Measurements from ENCODE around the gene HSP90AB1. TPM values are rescaled to one million over a fixed set of nuclear protein-coding genes. Genes with fewer than 3 reads are reported as not detected.

The HSP90AB1 gene
- total RNA-seq, 8 experiments from 2014 or later, result 588 to 1,345 (median 878) TPM

- peak overlapping the region in 4 of 5 donors; percentile 8 to 72 (median 63) for H3K4me3 ChIP-seq
- WGBS, 10 experiments, result 25 to 47% methylated on average over 3 to 4 of the region's 9 CpGs; no CpG with 5 or more reads in 8 of the 10 experiments
- ATAC-seq (replicated peaks in 6 of 8), result peak in 2 of 8 experiments; percentile 7 to 19
- in situ Hi-C loops (cut with MboI; ENCODE audit: low pct_unique_long_range_greater_than_20kb in 2 of 9, low sequenced_read_pairs in 9 of 9, unreplicated experiment in 9 of 9), result loop anchor here in 3 of 9 experiments (10.0 kb wide), 1 partner anchor 71 kb away; no protein-coding TSS in a partner anchor
- peaks cover 31 to 32% of the 10 kb centered on the region in 2 donors for H3K4me1 ChIP-seq (replicated peaks in 1 of 2)
- H3K27ac ChIP-seq, result no peak overlapping the region
Measured at GRCh38 chr6:44263354-44264100, 16.6 kb downstream of the HSP90AB1 start.

- in situ Hi-C loops (cut with MboI; ENCODE audit: low pct_unique_long_range_greater_than_20kb in 2 of 9, low sequenced_read_pairs in 9 of 9, unreplicated experiment in 9 of 9), result loop anchor here in 3 of 9 experiments (10.0 kb wide), 1 partner anchor 70 kb away; no protein-coding TSS in a partner anchor
- no peak for ATAC-seq (replicated peaks in 6 of 8)
- H3K27ac ChIP-seq, result peak overlapping the region in 1 of 2 donors; percentile 75
- H3K4me1 ChIP-seq (replicated peaks in 1 of 2), result peaks cover 39 to 41% of the 10 kb centered on the region in 2 donors
- peak overlapping the region; percentile 61 to 83 (median 71) for H3K4me3 ChIP-seq
- WGBS, 10 experiments, result 0 to 11% (median 1%) methylated on average over 5 to 10 of the region's 13 CpGs; no CpG with 5 or more reads in 5 of the 10 experiments
Measured at GRCh38 chr6:44264154-44265006, 17.5 kb downstream of the HSP90AB1 start.

- Histone ChIP-seq H3K27ac (peak within 1 kb of the TSS; percentile 57 to 75), H3K4me3 (peak within 1 kb of the TSS; percentile 61 to 83 (median 71)), H3K4me1 (replicated peaks in 1 of 2) (peaks cover 44 to 49% of the 10 kb centered on the region in 2 donors)
- WGBS, 10 experiments, result 0 to 17% (median 0%) methylated on average over 1 to 11 of the region's 72 CpGs; no CpG with 5 or more reads in 3 of the 10 experiments
- ATAC-seq (replicated peaks in 6 of 8), result peak; percentile 68 to 85 (median 78)
- in situ Hi-C loops (cut with MboI; ENCODE audit: low pct_unique_long_range_greater_than_20kb in 2 of 9, low sequenced_read_pairs in 9 of 9, unreplicated experiment in 9 of 9), result loop anchor here in 3 of 9 experiments (10.0 kb wide), 1 partner anchor 70 kb away; no protein-coding TSS in a partner anchor
Measured at GRCh38 chr6:44265007-44265721, 18.3 kb downstream of the HSP90AB1 start, which contains the start of gene NFKBIE. Gene NFKBIE (minus strand): TSS chr6:44265551. CDS start chr6:44265346, 205 bp downstream.

DNA sequence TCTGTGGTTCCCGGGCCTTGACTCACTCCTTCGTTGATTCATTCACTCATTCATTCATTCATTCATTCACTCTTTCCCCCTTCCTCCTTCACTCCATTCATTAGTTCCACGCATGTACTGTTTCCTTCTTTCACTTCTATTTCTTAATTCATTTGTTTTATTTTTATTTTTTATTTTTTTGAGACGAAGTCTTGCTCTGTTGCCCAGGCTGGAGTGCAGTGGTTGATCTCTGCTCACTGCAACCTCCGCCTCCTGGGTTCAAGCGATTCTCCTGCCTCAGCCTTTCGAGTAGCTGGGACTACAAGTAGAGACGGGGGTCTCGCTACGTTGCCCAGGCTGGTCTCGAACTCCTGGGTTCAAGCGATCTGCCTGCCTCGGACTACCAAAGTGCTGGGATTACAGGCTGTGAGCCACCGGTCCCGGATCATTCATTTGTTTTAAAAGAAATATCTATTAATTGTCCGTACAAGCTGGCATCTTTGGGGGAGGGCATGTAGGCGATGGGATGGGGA is 18.9 kb downstream of the HSP90AB1 start:
- Histone ChIP-seq H3K27ac (no peak overlapping the region), H3K4me1 (replicated peaks in 1 of 2) (peaks cover 44 to 49% of the 10 kb centered on the region in 2 donors), H3K4me3 (peak overlapping the region; percentile 61 to 83 (median 71))
- in situ Hi-C loops (cut with MboI; ENCODE audit: low pct_unique_long_range_greater_than_20kb in 2 of 9, low sequenced_read_pairs in 9 of 9, unreplicated experiment in 9 of 9), result loop anchor here in 3 of 9 experiments (10.0 kb wide), 1 partner anchor 69 kb away; no protein-coding TSS in a partner anchor
- 24 to 95% (median 62%) methylated on average over 4 to 17 of the region's 17 CpGs; no CpG with 5 or more reads in 1 of the 10 experiments for WGBS, 10 experiments
- ATAC-seq (replicated peaks in 6 of 8), result no peak

DNA sequence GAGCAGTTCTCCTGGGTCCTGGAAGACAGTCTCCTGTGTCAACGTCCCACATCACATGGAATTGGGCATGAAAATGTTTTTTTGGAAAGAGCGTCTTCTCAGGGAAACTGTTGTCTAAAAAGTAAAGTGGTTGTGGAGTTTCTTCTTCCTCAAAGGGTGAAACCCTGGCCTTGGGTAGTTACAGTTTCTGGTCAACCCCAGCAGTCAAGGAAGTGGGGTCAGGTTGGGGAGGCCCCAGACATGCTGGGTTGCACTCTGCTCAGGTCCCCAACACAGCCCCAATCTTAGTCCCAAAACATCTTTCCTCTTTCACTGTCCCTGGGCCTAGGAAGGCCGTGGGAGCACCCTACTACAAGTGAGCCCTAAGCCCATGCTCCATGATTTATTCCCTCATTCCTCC is 19.4 kb downstream of the HSP90AB1 start:
- in situ Hi-C loops (cut with MboI; ENCODE audit: low pct_unique_long_range_greater_than_20kb in 2 of 9, low sequenced_read_pairs in 9 of 9, unreplicated experiment in 9 of 9), result loop anchor here in 3 of 9 experiments (10.0 kb wide), 1 partner anchor 68 kb away; no protein-coding TSS in a partner anchor
- Histone ChIP-seq H3K27ac (no peak overlapping the region), H3K4me3 (no peak overlapping the region), H3K4me1 (replicated peaks in 1 of 2) (peaks cover 45 to 50% of the 10 kb centered on the region in 2 donors)
- WGBS, 10 experiments, result 63 to 100% (median 92%) methylated on average over 1 to 3 of the region's 3 CpGs; no CpG with 5 or more reads in 3 of the 10 experiments
- no peak for ATAC-seq (replicated peaks in 6 of 8)

DNA sequence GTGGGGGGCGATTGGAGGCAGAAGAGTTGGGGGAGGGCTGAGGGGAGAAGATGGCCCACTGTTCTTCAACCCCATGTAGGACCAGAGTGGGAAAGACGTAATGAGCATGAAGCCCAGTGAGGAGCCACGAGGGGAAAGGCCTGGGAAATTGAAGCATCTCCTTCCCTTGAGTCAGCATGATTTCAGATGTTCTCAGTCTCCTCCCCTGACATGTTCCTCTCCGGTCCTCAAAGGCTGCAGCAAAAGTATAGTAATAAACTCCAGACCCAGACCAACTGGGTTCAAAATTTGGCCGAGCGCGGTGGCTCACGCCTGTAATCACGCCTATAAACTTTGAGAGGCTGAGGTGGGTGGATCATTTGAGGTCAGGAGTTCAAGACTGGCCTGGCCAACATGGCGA is 20.4 kb downstream of the HSP90AB1 start:
- 20 to 83% (median 53%) methylated on average over 1 to 6 of the region's 10 CpGs; no CpG with 5 or more reads in 4 of the 10 experiments for WGBS, 10 experiments
- no peak for ATAC-seq (replicated peaks in 6 of 8)
- no peak overlapping the region for H3K27ac ChIP-seq
- H3K4me3 ChIP-seq, result no peak overlapping the region
- in situ Hi-C loops (cut with MboI; ENCODE audit: low pct_unique_long_range_greater_than_20kb in 2 of 9, low sequenced_read_pairs in 9 of 9, unreplicated experiment in 9 of 9), result loop anchor here in 3 of 9 experiments (10.0 kb wide), 1 partner anchor 68 kb away; no protein-coding TSS in a partner anchor
- H3K4me1 ChIP-seq (replicated peaks in 1 of 2), result peaks cover 54 to 57% of the 10 kb centered on the region in 2 donors

DNA sequence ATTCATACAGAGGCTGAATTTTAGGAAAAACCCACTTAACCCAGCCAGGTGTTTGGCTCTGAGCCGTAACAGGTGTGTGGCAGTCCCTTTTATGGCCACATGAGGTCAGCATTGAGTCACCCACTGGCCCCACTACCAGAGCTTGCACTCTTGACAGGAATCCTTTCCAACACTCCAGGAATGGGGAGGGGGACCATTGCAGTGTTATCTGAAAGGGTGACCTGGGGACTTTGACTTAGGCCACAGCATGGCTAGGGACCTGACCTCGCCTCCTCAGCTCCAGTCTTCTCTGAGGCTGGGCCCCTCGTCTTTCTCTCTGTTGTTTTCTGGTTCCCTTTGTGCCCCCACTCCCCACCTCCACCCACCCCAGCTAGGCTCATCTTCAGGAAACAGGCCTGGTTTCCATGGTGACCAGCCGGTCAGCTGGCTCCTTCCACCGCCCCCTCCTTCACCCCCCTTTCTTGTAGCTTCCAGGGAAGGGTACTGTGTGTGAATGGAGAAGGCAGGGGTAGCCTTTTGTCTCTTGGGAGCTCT is 21.3 kb downstream of the HSP90AB1 start:
- Histone ChIP-seq H3K27ac (peak overlapping the region; percentile 28 to 56), H3K4me3 (no peak overlapping the region), H3K4me1 (replicated peaks in 1 of 2) (peaks cover 47 to 52% of the 10 kb centered on the region in 2 donors)
- 0% methylated on average over 1 to 4 of the region's 5 CpGs; no CpG with 5 or more reads in 5 of the 10 experiments for WGBS, 10 experiments
- peak in 6 of 8 experiments; percentile 4 to 41 (median 26) for ATAC-seq (replicated peaks in 6 of 8)
- in situ Hi-C loops (cut with MboI; ENCODE audit: low pct_unique_long_range_greater_than_20kb in 2 of 9, low sequenced_read_pairs in 9 of 9, unreplicated experiment in 9 of 9), result loop anchor here in 3 of 9 experiments (10.0 kb wide), 1 partner anchor 67 kb away; no protein-coding TSS in a partner anchor

GRCh38 chr6:44269178-44269920 is 22.4 kb downstream of the HSP90AB1 start:
- Histone ChIP-seq H3K27ac (peak overlapping the region in 1 of 2 donors; percentile 93), H3K4me3 (peak overlapping the region in 4 of 5 donors; percentile 55 to 95 (median 82)), H3K4me1 (replicated peaks in 1 of 2) (peaks cover 35 to 43% of the 10 kb centered on the region in 2 donors)
- in situ Hi-C loops (cut with MboI; ENCODE audit: low pct_unique_long_range_greater_than_20kb in 2 of 9, low sequenced_read_pairs in 9 of 9, unreplicated experiment in 9 of 9), result loop anchor here in 3 of 9 experiments (10.0 kb wide), 1 partner anchor 65 kb away; no protein-coding TSS in a partner anchor
- ATAC-seq (replicated peaks in 6 of 8), result no peak
- 71 to 83% methylated on average over 1 of the region's 1 CpG; no CpG with 5 or more reads in 8 of the 10 experiments for WGBS, 10 experiments

DNA sequence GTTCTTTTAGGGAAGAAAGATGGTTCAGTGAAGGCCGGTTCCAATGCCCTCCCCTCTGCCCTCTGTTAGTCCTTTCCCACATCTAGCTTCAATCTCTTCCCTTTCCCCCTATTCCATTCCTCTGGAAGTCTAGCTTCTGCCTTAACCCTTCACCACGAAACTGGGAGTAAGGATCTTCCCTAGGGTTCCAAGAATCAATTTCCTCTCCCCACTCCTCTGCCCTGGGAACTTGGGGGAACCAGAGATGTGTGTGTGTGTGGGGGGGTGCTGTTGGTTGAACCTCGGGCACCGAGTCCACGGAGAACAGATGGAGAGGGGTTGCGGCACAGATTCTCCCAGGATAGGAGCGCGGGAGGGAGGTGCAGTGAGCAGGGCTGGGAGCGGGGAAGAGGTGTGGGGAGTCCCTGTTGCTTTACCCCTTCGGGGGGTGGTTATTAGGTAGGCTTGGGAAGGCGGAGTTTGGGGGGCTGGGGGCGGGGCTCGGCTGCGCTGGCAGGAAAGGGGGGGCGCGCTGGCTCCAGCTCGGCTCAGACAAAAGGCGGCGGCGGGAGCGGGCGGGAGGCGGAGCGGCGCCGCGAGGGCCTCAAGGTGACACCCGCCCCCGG is 23.1 kb downstream of the HSP90AB1 start, which contains the start of gene TMEM151B:
Gene TMEM151B, plus strand, starts transcription at position 530 of the 605 bp plus-strand sequence. CDS start 293 bp downstream, outside the sequence.
- peak in 5 of 8 experiments; percentile 0 to 28 (median 15) for ATAC-seq (replicated peaks in 6 of 8)
- WGBS, 10 experiments, result 0 to 80% (median 35%) methylated on average over 1 to 2 of the region's 29 CpGs; no CpG with 5 or more reads in 5 of the 10 experiments
- in situ Hi-C loops (cut with MboI; ENCODE audit: low pct_unique_long_range_greater_than_20kb in 2 of 9, low sequenced_read_pairs in 9 of 9, unreplicated experiment in 9 of 9), result loop anchor here in 4 of 9 experiments (10.0 kb wide), 1 partner anchor 65 kb away; no protein-coding TSS in a partner anchor
- peak within 1 kb of the TSS; percentile 90 to 93 for H3K27ac ChIP-seq
- H3K4me1 ChIP-seq (replicated peaks in 1 of 2), result peaks cover 32 to 45% of the 10 kb centered on the region in 2 donors
- peak within 1 kb of the TSS; percentile 51 to 95 (median 79) for H3K4me3 ChIP-seq
